PC-9 (cell line): ENCODE results near the gene PDE6G.

ENCODE experiments used
- CTCF ChIP-seq: fragments of 200-600 bp; sonication (generic); conservative IDR thresholded peaks from 2 replicates; pipeline ENCODE4 v1.6.1; 2017; ENCODE audit warnings: mixed run types, antibody characterized with exemption, mild to moderate bottlenecking, moderate library complexity
- EZH2 ChIP-seq: fragments of 200-600 bp; sonication (generic); IDR thresholded peaks from 2 replicates; pipeline ENCODE4 v1.8.0; 2017; ENCODE audit warnings: antibody characterized with exemption, low read depth

GRCh38 chr17:81681672-81682071, 25.3 kb upstream of the PDE6G start:
- no peak for TF ChIP-seq CTCF
- no peak for TF ChIP-seq EZH2
